C1 segment of cervical spinal cord (tissue), 14 donors: ENCODE results near the gene DNAI1.

Experiments used
- DNase-seq, 14 donors: peaks; one replicate each; lab custom pipeline; 2025; lab: John Stamatoyannopoulos, UW

DNAI1 gene

DNA sequence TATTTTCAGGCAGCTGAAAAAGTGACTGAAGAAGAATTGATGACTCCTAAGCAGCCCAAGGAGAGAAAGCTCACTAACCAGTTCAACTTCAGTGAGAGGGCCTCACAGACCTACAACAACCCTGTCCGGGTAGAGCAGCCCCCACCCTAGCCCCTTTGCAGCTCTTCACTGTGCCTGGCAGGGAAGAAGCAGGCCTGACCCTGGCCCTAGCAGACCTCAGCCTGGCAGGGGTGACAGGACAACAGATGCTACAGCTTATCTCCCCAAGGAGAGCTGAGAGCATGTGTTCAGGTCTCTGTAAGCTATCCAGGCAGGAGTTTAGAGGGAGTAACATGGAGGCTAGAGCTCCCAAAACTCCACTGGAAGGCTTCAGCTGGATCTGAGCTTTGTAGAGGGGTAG lies 31.8 kb downstream of the DNAI1 start:
- DNase-seq: no peak

DNA sequence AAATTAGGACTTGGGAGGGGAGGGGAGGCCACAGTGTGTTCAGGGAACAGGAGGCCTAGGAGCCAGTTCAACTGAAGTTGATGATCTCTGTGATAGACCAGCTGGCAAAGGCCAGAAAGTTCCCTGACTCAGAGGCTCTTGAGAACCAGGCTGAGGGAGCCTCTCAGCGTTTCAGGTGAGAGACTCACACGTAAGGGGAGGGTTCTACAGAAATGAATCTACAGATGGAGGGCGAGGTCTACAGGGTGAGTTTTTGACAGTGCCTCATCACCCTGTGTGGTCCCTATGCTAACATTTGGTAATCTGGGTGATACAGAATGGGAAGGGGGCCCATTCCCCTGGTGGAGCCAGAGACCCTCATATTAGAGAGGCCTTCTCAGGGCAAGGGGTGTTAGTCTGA lies 32.2 kb downstream of the DNAI1 start:
- no peak for DNase-seq

- DNase-seq: no peak
These were observed 33.0 kb downstream of the DNAI1 start for GRCh38 chr9:34491596-34491995.

GRCh38 chr9:34492051-34492450 lies 33.4 kb downstream of the DNAI1 start:
- DNase-seq: no peak

GRCh38 chr9:34493972-34494535 lies 35.4 kb downstream of the DNAI1 start:
- peak in 1 of 14 donors; percentile 30 for DNase-seq

- no peak for DNase-seq
These were observed 37.6 kb downstream of the DNAI1 start for GRCh38 chr9:34496149-34496712.

- peak in 1 of 14 donors; percentile 16 for DNase-seq
These were observed 39.9 kb downstream of the DNAI1 start for GRCh38 chr9:34498553-34498952.

DNA sequence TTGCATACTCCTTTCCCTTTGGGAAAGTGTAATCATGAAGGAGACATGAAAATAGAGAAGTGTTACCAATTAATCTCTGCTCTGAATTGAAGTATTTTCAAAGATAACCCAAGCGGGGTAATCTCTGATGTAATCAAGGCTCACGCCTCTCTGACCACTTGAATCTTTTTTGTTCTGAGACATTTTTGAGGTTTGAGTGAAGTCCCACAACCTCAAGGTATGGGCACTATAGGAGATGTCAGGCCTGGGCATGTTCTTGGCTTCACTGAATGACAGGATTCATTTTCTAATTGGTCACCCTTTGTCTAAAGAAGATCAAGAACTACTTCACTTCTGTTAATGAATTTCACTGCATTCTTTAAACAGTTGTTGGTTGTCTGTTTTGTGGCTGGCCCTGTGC lies 40.5 kb downstream of the DNAI1 start:
- DNase-seq: no peak

DNA sequence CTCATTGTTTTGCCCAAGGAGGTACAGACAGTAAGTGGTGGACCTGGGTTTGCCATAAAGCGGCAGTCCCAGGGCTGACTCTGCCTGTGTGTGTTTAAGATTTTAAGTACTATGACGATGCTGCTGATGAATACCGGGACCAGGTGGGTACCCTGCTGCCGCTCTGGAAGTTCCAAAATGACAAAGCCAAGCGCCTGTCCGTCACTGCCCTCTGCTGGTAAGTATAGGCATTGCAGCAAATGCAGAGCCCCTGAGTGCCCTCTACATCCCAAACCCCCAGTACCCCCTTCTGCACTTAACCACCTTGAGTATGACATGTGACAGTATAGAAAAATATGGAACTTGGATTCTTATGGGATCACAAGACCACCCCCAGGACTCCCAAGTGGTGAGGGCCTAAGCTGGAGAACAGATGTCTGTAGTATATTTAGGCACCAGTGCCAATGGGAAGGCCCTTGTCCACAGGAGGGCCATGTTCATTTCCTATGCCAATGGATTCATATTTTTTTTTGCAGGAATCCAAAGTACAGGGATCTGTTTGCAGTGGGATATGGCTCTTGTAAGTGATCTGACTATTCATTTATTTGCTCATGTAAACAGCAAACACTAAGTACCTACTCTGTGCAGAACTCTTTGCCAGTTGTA lies 42.1 kb downstream of the DNAI1 start:
- peak in 12 of 14 donors; percentile 16 to 75 (median 36) for DNase-seq

GRCh38 chr9:34501372-34501771 lies 42.8 kb downstream of the DNAI1 start:
- peak in 1 of 14 donors; percentile 41 for DNase-seq

GRCh38 chr9:34501889-34502425 lies 43.4 kb downstream of the DNAI1 start:
- DNase-seq: peak; percentile 30 to 98 (median 90)

DNA sequence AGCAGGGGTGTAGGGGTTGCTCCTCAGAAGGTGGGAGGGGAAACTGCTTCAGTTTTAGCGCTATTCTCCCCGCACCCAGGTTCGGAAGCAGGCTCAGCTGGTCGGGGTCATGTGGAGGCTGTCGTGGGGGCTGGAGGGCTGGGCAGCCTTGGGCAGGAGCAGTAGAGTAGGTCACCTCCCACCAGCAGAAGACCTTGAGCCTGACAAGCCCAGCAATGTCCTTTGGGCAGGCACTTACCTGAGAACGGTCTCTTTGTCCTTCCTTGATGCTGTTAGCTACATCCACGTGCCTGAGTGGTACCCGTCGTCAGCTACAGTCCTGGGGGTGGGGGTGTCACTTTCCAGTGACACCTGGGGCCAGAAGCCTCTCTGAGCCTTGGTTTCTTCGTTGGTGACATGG lies 43.9 kb downstream of the DNAI1 start:
- peak in 1 of 14 donors; percentile 58 for DNase-seq

DNA sequence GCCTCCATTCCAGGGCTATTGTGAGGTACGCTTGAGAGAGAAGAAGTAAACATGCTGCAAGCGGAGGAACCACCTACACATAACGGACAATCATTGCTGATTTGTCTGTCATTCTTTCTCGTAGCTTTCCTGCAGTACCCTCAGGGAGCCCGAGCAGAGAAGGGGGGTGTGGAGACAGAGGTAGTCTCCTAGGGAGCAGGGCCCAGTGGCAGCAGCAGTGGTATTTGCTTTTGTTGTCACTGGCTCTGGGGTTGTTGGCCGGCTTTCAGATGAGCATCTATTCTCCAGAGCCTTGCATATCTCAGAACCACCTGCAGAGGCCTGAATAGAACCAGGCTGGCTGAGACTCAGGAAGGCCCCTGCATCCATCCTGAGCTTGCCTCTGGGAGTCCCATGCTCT lies 44.3 kb downstream of the DNAI1 start:
- DNase-seq: peak in 7 of 14 donors; percentile 21 to 67 (median 60)

- no peak for DNase-seq
These were observed 44.8 kb downstream of the DNAI1 start for GRCh38 chr9:34503406-34503805.

GRCh38 chr9:34505370-34506120 lies 46.9 kb downstream of the DNAI1 start:
- no peak for DNase-seq

GRCh38 chr9:34506623-34507022 lies 48.0 kb downstream of the DNAI1 start:
- DNase-seq: no peak

GRCh38 chr9:34507556-34507955 lies 49.0 kb downstream of the DNAI1 start:
- DNase-seq: no peak

DNA sequence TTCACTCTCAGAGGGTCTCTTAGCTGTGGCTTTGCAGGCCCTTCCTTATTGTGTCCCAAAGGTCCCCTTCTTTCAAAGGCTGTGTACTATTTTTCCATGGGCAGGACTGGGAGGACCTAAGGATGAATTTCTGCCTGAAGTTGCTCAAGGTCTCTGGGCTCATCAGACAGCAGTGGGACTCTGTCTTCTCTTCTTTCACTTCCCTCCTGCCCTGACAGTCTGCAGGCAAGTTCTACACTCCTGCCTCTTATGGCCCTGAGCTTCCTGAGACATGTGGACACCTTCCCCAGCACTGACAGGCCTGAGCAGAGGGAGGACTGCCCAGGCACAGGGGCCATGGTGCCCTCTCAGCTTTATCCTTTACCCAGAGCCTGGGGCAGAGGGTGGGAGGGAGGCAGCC lies 49.4 kb downstream of the DNAI1 start:
- DNase-seq: no peak

DNA sequence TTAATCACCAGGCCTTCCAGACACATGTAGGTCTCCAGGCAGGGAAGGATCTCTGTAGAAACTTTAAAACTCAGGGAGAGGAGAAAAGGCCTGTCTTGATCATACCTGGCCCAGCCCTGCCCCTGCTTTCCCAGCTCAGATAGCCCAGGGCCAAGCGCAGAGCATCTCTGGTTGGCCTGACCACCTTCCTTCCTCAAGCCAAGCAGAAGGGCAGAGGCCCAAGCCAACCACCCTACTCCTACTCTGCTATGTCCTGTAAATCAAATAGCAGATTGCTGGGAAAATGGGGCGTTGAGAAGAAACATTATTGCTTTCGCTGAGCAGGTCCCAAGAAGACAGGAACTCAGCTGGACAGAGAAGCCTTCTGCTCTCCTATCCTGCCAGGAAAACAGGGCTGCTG lies 49.9 kb downstream of the DNAI1 start:
- DNase-seq: no peak

- no peak for DNase-seq
These were observed 50.3 kb downstream of the DNAI1 start for GRCh38 chr9:34508951-34509350.

DNA sequence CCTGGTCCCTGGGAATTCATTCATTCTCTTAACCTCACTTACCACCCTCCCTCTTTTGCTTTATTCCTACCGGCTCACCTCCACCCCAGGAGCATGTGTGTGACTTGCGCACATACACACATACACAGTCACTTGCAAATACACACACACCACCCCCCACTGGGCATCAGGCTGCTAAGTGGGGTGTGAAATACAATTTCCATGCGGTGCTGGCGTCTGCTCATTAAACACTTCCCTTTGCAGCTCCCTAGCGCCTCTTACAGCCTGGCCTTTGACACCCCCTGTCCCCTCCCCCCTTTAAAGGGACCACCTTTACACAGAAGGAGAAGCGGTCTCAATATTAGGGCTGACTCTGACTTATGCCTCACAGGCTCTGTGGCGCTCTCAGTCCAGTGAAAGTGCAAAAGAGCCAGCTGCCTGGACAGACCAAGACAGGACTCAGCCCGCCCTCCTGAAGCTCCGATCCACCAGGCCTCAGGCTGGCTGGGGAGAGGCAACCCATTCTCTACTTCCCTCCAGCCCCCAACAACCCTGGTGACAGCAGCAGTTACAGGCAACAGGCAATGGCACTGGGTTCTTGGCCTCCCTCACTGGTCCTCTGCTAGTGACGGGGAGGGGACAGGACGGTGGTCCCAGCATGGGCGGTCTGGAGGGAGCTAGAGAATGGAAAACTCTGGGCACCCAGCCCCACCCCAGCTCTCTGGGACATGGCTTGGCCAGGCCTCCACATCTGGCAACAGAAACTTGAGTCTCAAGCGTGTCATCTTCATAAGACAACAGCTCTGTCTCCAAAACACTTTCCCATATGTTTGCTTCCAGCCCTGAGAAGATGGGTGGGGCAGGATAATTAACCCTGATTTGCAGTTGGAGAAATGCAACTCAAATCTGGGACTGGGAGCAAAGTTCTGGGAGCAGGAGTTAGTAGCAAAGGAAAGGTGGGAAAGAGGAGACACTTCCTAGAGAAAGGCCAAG lies 52.2 kb downstream of the DNAI1 start:
- peak in 2 of 14 donors; percentile 33 to 89 for DNase-seq
